T-cell (primary cell): ENCODE data around the gene P2RY1. TPM values are rescaled to one million over a fixed set of nuclear protein-coding genes. Genes with fewer than 3 reads are reported as not detected.

Source experiments
- ATAC-seq, 4 experiments: fragments of 200-7000 bp in 3 of 4; fragments of 150-1000 bp in 1 of 4; cut with Tn5 transposase; replicated peaks in 1 of 4; 1 replicate in 3 of 4; 2 replicates in 1 of 4; pipeline ENCODE4 v1.10.0; 2021; ENCODE audit warnings: moderate library complexity in 3 of 4, mild to moderate bottlenecking in 2 of 4, moderate number of reproducible peaks in 1 of 4
- CTCF ChIA-PET, 2 donors: fragments of 300-600 bp; sonication (Branson Sonifier 250); formaldehyde crosslinking; loops; one replicate each; lab custom pipeline; 2022; ENCODE audit warnings: antibody characterized with exemption in 2 of 2; lab: Charles Lee
- POLR2A ChIA-PET, 2 donors: fragments of 300-600 bp; sonication (Branson Sonifier 250); formaldehyde crosslinking; loops; one replicate each; lab custom pipeline; 2022; ENCODE audit warnings: antibody characterized with exemption in 2 of 2; lab: Charles Lee
- DNase-seq, 35 experiments: peaks; one replicate each; pipeline versions ENCODE4 v3.0.0 to v3.0.0-alpha.2; 2013 to 2023
- H3K27ac ChIP-seq: one replicate; pipeline ENCODE4 v1.5.1; 2013; ENCODE audit warnings: low read length
- H3K27me3 ChIP-seq, 2 experiments: replicated peaks in 1 of 2; 1 replicate in 1 of 2; 2 replicates in 1 of 2; pipeline versions ENCODE4 v1.6.1 to v1.7.0; 2013; ENCODE audit warnings: low read length in 1 of 2, mixed read lengths in 1 of 2; ENCODE audit not compliant: control insufficient read depth in 2 of 2, insufficient read depth in 2 of 2; ENCODE audit errors: extremely low read depth in 1 of 2
- H3K36me3 ChIP-seq, 2 donors: 1 replicate in 1 of 2; 2 replicates in 1 of 2; pipeline versions ENCODE4 v1.6.1 to v1.7.0; 2013; ENCODE audit warnings: low read length in 1 of 2; ENCODE audit not compliant: control insufficient read depth in 2 of 2, insufficient read depth in 1 of 2; ENCODE audit errors: extremely low read depth in 1 of 2
- H3K4me1 ChIP-seq, 2 experiments: 1 replicate in 1 of 2; 2 replicates in 1 of 2; pipeline versions ENCODE4 v1.6.1 to v1.7.0; 2013; ENCODE audit warnings: low read length in 2 of 2, mixed read lengths in 1 of 2; ENCODE audit not compliant: insufficient read depth in 2 of 2, control insufficient read depth in 1 of 2; ENCODE audit errors: extremely low read depth in 1 of 2
- H3K4me3 ChIP-seq, 2 donors: 1 replicate in 1 of 2; 2 replicates in 1 of 2; pipeline versions ENCODE4 v1.5.1 to v1.7.0; 2013; ENCODE audit warnings: mild to moderate bottlenecking in 2 of 2, low read length in 1 of 2, moderate library complexity in 1 of 2; ENCODE audit not compliant: control insufficient read depth in 1 of 2; ENCODE audit errors: extremely low read depth in 1 of 2
- H3K9me3 ChIP-seq: 2 replicates; pipeline ENCODE4 v1.7.0; 2013
- H3K27ac Mint-ChIP-seq, 2 donors: one replicate each; pipeline ENCODE4 v1.8.0; 2020 to 2021; ENCODE audit warnings: mild to moderate bottlenecking in 2 of 2, mixed read lengths in 2 of 2
- H3K27me3 Mint-ChIP-seq, 2 donors: one replicate each; pipeline ENCODE4 v1.8.0; 2021 to 2022; ENCODE audit warnings: mixed read lengths in 2 of 2
- H3K36me3 Mint-ChIP-seq: one replicate; pipeline ENCODE4 v1.8.0; 2021; ENCODE audit warnings: mixed read lengths
- H3K4me1 Mint-ChIP-seq, 3 donors: one replicate each; pipeline ENCODE4 v1.8.0; 2020 to 2022; ENCODE audit warnings: mixed read lengths in 3 of 3, mild to moderate bottlenecking in 1 of 3
- H3K4me3 Mint-ChIP-seq, 3 donors: one replicate each; pipeline ENCODE4 v1.8.0; 2020 to 2022; ENCODE audit warnings: mild to moderate bottlenecking in 3 of 3, mixed read lengths in 3 of 3, moderate library complexity in 3 of 3
- H3K9me3 Mint-ChIP-seq, 3 donors: one replicate each; pipeline ENCODE4 v1.8.0; 2020 to 2022; ENCODE audit warnings: mixed read lengths in 3 of 3
- WGBS: methylation state at CpG from one replicate; pipeline ENCODE4 v1.1.5; 2013; ENCODE audit warnings: missing lambda C conversion rate; ENCODE audit not compliant: insufficient coverage; 5-methylcytosine and 5-hydroxymethylcytosine counted together
- total RNA-seq, 35 experiments: library from RNA in 6 of 35; stranded (reverse) in 6 of 35; fragments of 120-200 nt in 1 of 35; gene quantifications; one replicate each; pipeline versions ENCODE4 v1.2.1 to v1.2.4 and lab custom pipeline; 2013 to 2026

Gene P2RY1
- total RNA-seq, 5 donors from 2014 or later (not counting 1 experiment from before 2014, with no cell fraction given) = 0.23 to 0.44 (median 0.31) TPM; not detected in 1

DNA sequence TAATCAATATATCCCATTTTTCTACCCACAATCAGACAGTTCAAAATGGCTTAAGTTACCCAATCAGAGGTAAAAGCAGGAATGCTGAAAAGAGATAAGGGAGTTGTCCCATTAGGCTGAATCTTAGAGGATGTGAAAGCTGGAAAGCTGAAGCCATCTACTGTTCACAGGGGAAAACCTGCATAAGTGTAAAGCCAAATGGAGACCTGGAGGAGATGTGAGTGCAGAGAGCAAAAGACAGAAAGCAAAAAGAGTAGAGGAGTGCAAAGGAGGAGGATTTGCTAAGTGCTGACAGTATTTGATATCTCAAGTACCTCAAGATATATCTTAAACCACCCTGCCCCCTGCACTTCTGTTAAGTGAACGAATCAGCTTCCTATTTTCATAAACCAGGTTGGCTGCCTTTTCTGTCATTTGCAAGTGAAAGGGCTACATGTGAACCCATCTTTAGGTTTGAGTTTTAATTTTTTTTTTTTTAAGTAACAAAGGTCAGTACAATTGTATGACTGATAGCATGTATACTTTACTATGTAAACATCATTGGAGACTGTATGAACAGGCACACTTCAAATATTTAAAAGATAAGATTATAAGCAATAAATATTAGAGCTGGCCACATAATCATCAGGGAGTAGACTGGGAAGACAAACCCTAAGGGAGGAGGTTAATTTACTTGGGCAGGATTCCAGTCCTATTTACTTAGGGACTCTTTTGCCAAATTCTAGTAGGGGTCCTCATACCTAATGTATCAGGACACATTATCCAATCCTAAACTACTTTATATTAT is 22.8 kb upstream of the P2RY1 start:
- Mint-ChIP-seq H3K4me1 (no peaks in the 10 kb centered on the region), H3K4me3 (no peak overlapping the region), H3K27ac (no peak overlapping the region), H3K27me3 (peaks cover 0 to 4% of the 10 kb centered on the region in 2 donors), H3K9me3 (peaks cover 0 to 2% (median 0%) of the 10 kb centered on the region in 3 donors), H3K36me3 (no peaks in the 10 kb centered on the region)
- ATAC-seq (no peak), DNase-seq (no peak)
- H3K9me3 ChIP-seq = no peaks in the 10 kb centered on the region
- ChIA-PET CTCF (no interaction called here), POLR2A (no interaction called here)
- 60% methylated on average over 1 of the region's 1 CpG for WGBS
- no peak overlapping the region for H3K4me3 ChIP-seq
- H3K36me3 ChIP-seq = no peaks in the 10 kb centered on the region
- no peaks in the 10 kb centered on the region for H3K4me1 ChIP-seq
- no peaks in the 10 kb centered on the region for H3K27me3 ChIP-seq
- H3K27ac ChIP-seq = no peak overlapping the region

DNA sequence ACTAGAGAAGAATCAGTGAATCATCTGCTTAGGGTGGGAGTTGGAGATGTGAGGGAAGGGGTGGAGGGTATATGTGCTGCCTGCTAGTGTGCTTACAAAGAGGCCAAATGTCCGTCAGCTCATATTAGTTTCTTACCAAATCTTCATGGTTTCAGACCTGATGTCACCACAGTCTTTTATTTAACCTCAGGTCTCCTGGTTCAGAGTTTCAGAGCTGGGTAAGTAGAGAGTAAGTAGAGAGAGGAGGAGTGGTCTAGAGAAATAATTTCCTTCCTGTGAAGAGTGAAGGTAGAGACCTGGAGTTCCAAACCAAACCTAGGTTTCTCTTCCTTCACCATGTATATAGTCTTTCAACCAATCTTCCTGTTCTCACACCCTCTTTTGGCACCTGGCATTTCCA is 17.5 kb upstream of the P2RY1 start:
- ChIA-PET CTCF (no interaction called here), POLR2A (no interaction called here)
- Histone ChIP-seq H3K27me3 (no peaks in the 10 kb centered on the region), H3K27ac (no peak overlapping the region), H3K4me3 (no peak overlapping the region), H3K4me1 (no peaks in the 10 kb centered on the region), H3K9me3 (no peaks in the 10 kb centered on the region), H3K36me3 (no peaks in the 10 kb centered on the region)
- no peaks in the 10 kb centered on the region for H3K27me3 Mint-ChIP-seq
- H3K36me3 Mint-ChIP-seq = no peaks in the 10 kb centered on the region
- DNase-seq (no peak), ATAC-seq (no peak)
- no CpG with 5 or more reads among the region's 1 CpG for WGBS
- H3K4me1 Mint-ChIP-seq = no peaks in the 10 kb centered on the region
- no peak overlapping the region for H3K27ac Mint-ChIP-seq
- H3K4me3 Mint-ChIP-seq = no peak overlapping the region
- peaks cover 0 to 2% (median 0%) of the 10 kb centered on the region in 3 donors for H3K9me3 Mint-ChIP-seq

DNA sequence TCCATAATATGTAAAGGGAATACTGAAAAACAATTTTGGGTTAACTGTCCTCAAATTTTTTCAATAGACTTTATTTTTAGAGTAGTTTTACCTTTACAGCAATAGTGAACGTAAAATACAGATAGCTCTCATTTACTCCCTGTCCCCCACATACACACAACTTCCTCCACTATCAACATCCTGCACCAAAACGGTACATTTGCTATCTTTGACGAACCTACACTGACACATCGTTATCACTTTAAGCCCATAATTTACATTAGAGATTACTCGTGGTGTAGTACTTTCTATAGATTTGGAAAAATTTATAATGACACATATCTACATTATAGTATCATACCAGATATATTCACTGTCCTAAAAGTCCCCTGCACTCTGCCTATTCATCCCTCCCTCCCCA is 16.9 kb upstream of the P2RY1 start:
- no peak overlapping the region for H3K4me3 ChIP-seq
- Mint-ChIP-seq H3K27ac (no peak overlapping the region), H3K4me1 (no peaks in the 10 kb centered on the region), H3K36me3 (no peaks in the 10 kb centered on the region), H3K4me3 (no peak overlapping the region), H3K9me3 (peaks cover 0 to 2% (median 0%) of the 10 kb centered on the region in 3 donors), H3K27me3 (no peaks in the 10 kb centered on the region)
- ChIA-PET CTCF (no interaction called here), POLR2A (no interaction called here)
- H3K27ac ChIP-seq = no peak overlapping the region
- no peaks in the 10 kb centered on the region for H3K4me1 ChIP-seq
- no peaks in the 10 kb centered on the region for H3K27me3 ChIP-seq
- no peaks in the 10 kb centered on the region for H3K9me3 ChIP-seq
- H3K36me3 ChIP-seq = no peaks in the 10 kb centered on the region
- DNase-seq (no peak), ATAC-seq (no peak)
- no CpG with 5 or more reads among the region's 5 CpGs for WGBS

DNA sequence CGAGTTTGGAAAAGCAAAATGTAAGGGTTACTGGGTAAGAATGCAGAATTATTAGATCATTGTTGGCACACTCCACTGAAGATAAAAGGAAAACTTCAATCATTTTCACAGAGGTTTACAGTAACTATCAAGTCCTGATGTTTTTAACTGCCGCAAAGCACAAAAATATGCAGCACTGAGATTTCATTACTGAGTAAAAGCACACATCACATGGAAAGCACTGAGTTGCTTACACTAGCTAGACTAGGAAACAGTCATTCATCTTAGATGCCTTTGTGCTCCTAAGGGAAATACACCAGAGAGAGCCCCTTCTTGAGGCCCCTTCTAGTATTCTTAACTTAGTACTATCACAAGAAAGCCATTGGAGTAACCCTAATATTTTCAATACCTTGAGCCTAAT is 11.8 kb upstream of the P2RY1 start:
- Histone ChIP-seq H3K4me3 (no peak overlapping the region), H3K9me3 (no peaks in the 10 kb centered on the region), H3K36me3 (no peaks in the 10 kb centered on the region), H3K27me3 (no peaks in the 10 kb centered on the region), H3K27ac (no peak overlapping the region), H3K4me1 (no peaks in the 10 kb centered on the region)
- Mint-ChIP-seq H3K4me3 (no peak overlapping the region), H3K36me3 (no peaks in the 10 kb centered on the region), H3K27me3 (no peaks in the 10 kb centered on the region), H3K4me1 (no peaks in the 10 kb centered on the region), H3K9me3 (no peaks in the 10 kb centered on the region), H3K27ac (no peak overlapping the region)
- DNase-seq (no peak), ATAC-seq (no peak)
- ChIA-PET CTCF (no interaction called here), POLR2A (no interaction called here)
- WGBS = 89% methylated on average over 1 of the region's 2 CpGs

DNA sequence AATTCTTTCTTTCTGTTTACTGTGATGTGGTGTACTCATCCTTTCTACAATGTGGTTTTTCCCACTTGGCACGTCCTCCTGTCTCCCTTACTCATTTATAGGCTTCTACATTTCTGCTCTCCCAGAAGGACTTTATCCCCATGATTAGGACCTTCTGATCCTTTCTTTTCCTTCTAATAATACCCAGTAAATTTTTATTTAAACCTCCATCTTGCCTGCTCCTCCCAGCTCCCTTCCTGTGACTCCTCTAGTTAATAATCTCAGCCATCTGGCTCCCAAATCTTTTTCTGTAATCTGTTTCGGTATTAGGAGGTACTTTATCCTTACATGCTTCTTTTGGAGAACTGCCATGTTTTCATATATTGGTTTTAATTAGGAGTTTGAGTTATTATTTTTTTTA is 11.2 kb upstream of the P2RY1 start:
- no peaks in the 10 kb centered on the region for H3K9me3 ChIP-seq
- DNase-seq (no peak), ATAC-seq (no peak)
- H3K4me1 ChIP-seq = no peaks in the 10 kb centered on the region
- H3K4me3 ChIP-seq = no peak overlapping the region
- WGBS = no CpG with 5 or more reads among the region's 2 CpGs
- no peaks in the 10 kb centered on the region for H3K36me3 ChIP-seq
- no peaks in the 10 kb centered on the region for H3K27me3 Mint-ChIP-seq
- no peaks in the 10 kb centered on the region for H3K9me3 Mint-ChIP-seq
- no peak overlapping the region for H3K27ac Mint-ChIP-seq
- H3K4me3 Mint-ChIP-seq = no peak overlapping the region
- no peaks in the 10 kb centered on the region for H3K4me1 Mint-ChIP-seq
- H3K27ac ChIP-seq = no peak overlapping the region
- ChIA-PET POLR2A (no interaction called here), CTCF (no interaction called here)
- no peaks in the 10 kb centered on the region for H3K27me3 ChIP-seq
- H3K36me3 Mint-ChIP-seq = no peaks in the 10 kb centered on the region

DNA sequence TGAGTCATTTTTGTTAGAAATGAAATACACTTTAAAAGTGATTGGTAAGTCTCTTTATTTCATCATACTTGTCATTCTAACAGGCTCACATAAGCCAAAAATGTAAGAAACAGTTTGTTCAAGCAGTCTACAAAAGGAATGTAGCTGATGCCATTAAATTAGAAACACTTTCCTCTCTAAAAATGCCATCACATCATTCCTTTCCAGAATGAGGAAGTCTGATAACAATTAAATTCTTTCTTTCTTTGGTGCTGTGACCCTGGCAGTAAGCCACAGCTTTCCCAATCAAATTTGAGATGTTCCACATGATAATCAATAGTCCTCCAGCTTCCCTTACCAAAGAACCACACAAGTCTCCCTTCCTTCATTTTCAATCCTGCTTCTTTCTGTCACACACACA is 9.4 kb upstream of the P2RY1 start:
- Mint-ChIP-seq H3K4me1 (no peaks in the 10 kb centered on the region), H3K27me3 (no peaks in the 10 kb centered on the region), H3K4me3 (no peak overlapping the region), H3K9me3 (no peaks in the 10 kb centered on the region), H3K36me3 (no peaks in the 10 kb centered on the region), H3K27ac (no peak overlapping the region)
- no peak for DNase-seq
- Histone ChIP-seq H3K4me3 (no peak overlapping the region), H3K9me3 (no peaks in the 10 kb centered on the region), H3K4me1 (no peaks in the 10 kb centered on the region), H3K36me3 (no peaks in the 10 kb centered on the region), H3K27ac (no peak overlapping the region), H3K27me3 (no peaks in the 10 kb centered on the region)
- ATAC-seq = no peak
- CTCF ChIA-PET = no interaction called here
- POLR2A ChIA-PET = no interaction called here

DNA sequence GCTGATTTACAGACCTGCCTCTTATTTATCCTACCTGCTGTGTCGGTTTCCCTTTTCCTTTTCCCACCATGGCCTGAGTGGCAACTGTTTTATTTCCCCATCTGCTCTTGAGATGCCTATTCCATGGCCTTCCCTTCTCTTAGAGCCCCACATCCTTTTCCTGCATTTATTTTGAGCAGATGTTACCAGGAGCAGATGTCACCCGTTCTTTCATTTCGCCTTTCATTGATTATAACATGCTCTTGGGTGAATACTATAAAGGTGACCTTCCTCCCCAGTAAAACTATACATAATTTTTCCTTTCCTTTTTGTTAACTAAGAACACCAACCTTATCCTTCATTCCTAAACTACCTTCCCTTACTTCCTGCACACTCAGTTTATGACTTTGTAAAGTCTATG is 8.5 kb upstream of the P2RY1 start:
- Histone ChIP-seq H3K4me3 (no peak overlapping the region), H3K9me3 (no peaks in the 10 kb centered on the region), H3K4me1 (no peaks in the 10 kb centered on the region), H3K36me3 (no peaks in the 10 kb centered on the region), H3K27me3 (no peaks in the 10 kb centered on the region), H3K27ac (no peak overlapping the region)
- Mint-ChIP-seq H3K4me3 (no peak overlapping the region), H3K9me3 (no peaks in the 10 kb centered on the region), H3K4me1 (no peaks in the 10 kb centered on the region), H3K27me3 (peaks cover 3 to 4% of the 10 kb centered on the region in 2 donors), H3K36me3 (no peaks in the 10 kb centered on the region), H3K27ac (no peak overlapping the region)
- ChIA-PET POLR2A (no interaction called here), CTCF (no interaction called here)
- WGBS = 80% methylated on average over 1 of the region's 3 CpGs
- ATAC-seq (no peak), DNase-seq (no peak)
